SK-N-SH (cell line): ENCODE data around the gene PRKCQ. TPM values are rescaled to one million over a fixed set of nuclear protein-coding genes. Genes with fewer than 3 reads are reported as not detected.

Experiments used
- CTCF ChIA-PET: fragments of 300-600, 350-600 bp; formaldehyde crosslinking; extraction: SDS; loops from one replicate; lab custom pipeline; 2021; lab: Yijun Ruan, JAX
- POLR2A ChIA-PET: fragments of 350-600 bp; sonication (Branson Sonifier 250); formaldehyde crosslinking; extraction: SDS; loops from one replicate; lab custom pipeline; 2020; ENCODE audit warnings: antibody characterized with exemption, inconsistent platforms; lab: Yijun Ruan, JAX
- DNase-seq: peaks from one replicate; pipeline ENCODE4 v3.0.0; 2012
- H2AFZ ChIP-seq: fragments of 200-600 bp; sonication (generic); 2 replicates; pipeline ENCODE4 v1.8.1; 2016; ENCODE audit warnings: antibody characterized with exemption, mild to moderate bottlenecking, low read depth
- H3F3A ChIP-seq: fragments of 200-600 bp; sonication (generic); replicated peaks from 2 replicates; pipeline ENCODE3; 2016; ENCODE audit warnings: antibody characterized with exemption, mild to moderate bottlenecking; ENCODE audit not compliant: insufficient read depth
- H3K27ac ChIP-seq, 2 experiments: fragments of 200-500 bp in 1 of 2; fragments of 200-600 bp in 1 of 2; sonication (Bioruptor generic) in 1 of 2; sonication (generic), shearing (Covaris generic) in 1 of 2; 2 replicates each; pipeline versions ENCODE4 v1.5.1 to v1.6.1; 2014 to 2016; ENCODE audit warnings: low read depth in 2 of 2, inconsistent platforms in 1 of 2, low read length in 1 of 2, mild to moderate bottlenecking in 1 of 2, mixed read lengths in 1 of 2
- H3K27me3 ChIP-seq: fragments of 200-600 bp; sonication (generic), shearing (Covaris generic); 2 replicates; pipeline ENCODE4 v1.6.1; 2016; ENCODE audit warnings: mixed run types; ENCODE audit not compliant: insufficient read depth
- H3K36me3 ChIP-seq, 2 experiments: fragments of 200-500 bp in 1 of 2; fragments of 200-600 bp in 1 of 2; sonication (Bioruptor generic) in 1 of 2; sonication (generic) in 1 of 2; replicated peaks in 1 of 2; 2 replicates each; pipeline versions ENCODE3 to v1.5.1; 2014 to 2016; ENCODE audit warnings: low read length in 1 of 2, mild to moderate bottlenecking in 1 of 2; ENCODE audit not compliant: insufficient read depth in 2 of 2, control insufficient read depth in 1 of 2
- H3K4me1 ChIP-seq, 2 experiments: fragments of 200-500 bp in 1 of 2; fragments of 200-600 bp in 1 of 2; sonication (Bioruptor generic) in 1 of 2; sonication (generic), shearing (Covaris generic) in 1 of 2; 2 replicates each; pipeline versions ENCODE4 v1.5.1 to v1.6.1; 2014 to 2016; ENCODE audit warnings: low read depth in 1 of 2, low read length in 1 of 2, mixed run types in 1 of 2; ENCODE audit not compliant: insufficient read depth in 2 of 2, control insufficient read depth in 1 of 2
- H3K4me2 ChIP-seq: fragments of 200-600 bp; sonication (generic), shearing (Covaris generic); 2 replicates; pipeline ENCODE4 v1.6.1; 2017; ENCODE audit warnings: mixed run types
- H3K4me3 ChIP-seq, 2 experiments: fragments of 200-500 bp in 1 of 2; fragments of 200-600 bp in 1 of 2; sonication (Bioruptor generic) in 1 of 2; sonication (generic), shearing (Covaris generic) in 1 of 2; 2 replicates each; pipeline versions ENCODE4 v1.5.1 to v1.8.1; 2014 to 2016; ENCODE audit warnings: low read depth in 2 of 2, inconsistent platforms in 1 of 2, low read length in 1 of 2, mild to moderate bottlenecking in 1 of 2, mixed read lengths in 1 of 2, moderate library complexity in 1 of 2
- H3K79me2 ChIP-seq: fragments of 200-600 bp; sonication (generic); 2 replicates; pipeline ENCODE4 v1.8.1; 2017; ENCODE audit warnings: mild to moderate bottlenecking; ENCODE audit not compliant: insufficient read depth
- H3K9ac ChIP-seq: fragments of 200-600 bp; sonication (generic); 2 replicates; pipeline ENCODE4 v1.6.1; 2017; ENCODE audit warnings: mixed run types
- H3K9me2 ChIP-seq: fragments of 200-600 bp; sonication (generic); 2 replicates; pipeline ENCODE4 v1.6.1; 2017; ENCODE audit warnings: mixed run types
- H3K9me3 ChIP-seq: fragments of 200-600 bp; sonication (generic); 2 replicates; pipeline ENCODE4 v1.6.1; 2017; ENCODE audit warnings: mixed run types, mild to moderate bottlenecking, moderate library complexity
- H4K20me1 ChIP-seq: fragments of 200-600 bp; sonication (generic); 2 replicates; pipeline ENCODE4 v1.6.1; 2017; ENCODE audit warnings: mild to moderate bottlenecking, mixed run types; ENCODE audit not compliant: insufficient read depth
- CHD2 ChIP-seq: fragments of 150-350 bp; IDR thresholded peaks from 2 replicates; pipeline ENCODE4 v1.6.1; 2018; ENCODE audit warnings: low read length; ENCODE audit not compliant: partially characterized antibody
- ELF1 ChIP-seq: IDR thresholded peaks from 2 replicates; pipeline ENCODE4 v1.4.0; 2012
- FOSL2 ChIP-seq: IDR thresholded peaks from 2 replicates; pipeline ENCODE4 v1.4.0; 2012; ENCODE audit warnings: low read depth, mild to moderate bottlenecking, moderate library complexity, borderline replicate concordance
- FOXJ3 ChIP-seq: sonication (generic); formaldehyde crosslinking; IDR thresholded peaks from 2 replicates; pipeline ENCODE4 v1.5.1; 2020; ENCODE audit warnings: mild to moderate bottlenecking, missing genetic modification reagents
- FOXM1 ChIP-seq: IDR thresholded peaks from 2 replicates; pipeline ENCODE4 v1.4.0; 2012; ENCODE audit warnings: low read depth, mild to moderate bottlenecking
- GATA2 ChIP-seq: sonication (generic); formaldehyde crosslinking; IDR thresholded peaks from 2 replicates; pipeline ENCODE4 v1.5.0; 2020; ENCODE audit warnings: mild to moderate bottlenecking, missing genetic modification reagents
- JUND ChIP-seq: IDR thresholded peaks from 2 replicates; pipeline ENCODE4 v1.4.0; 2012
- MXI1 ChIP-seq: IDR thresholded peaks from 2 replicates; pipeline ENCODE4 v1.6.1; 2012; ENCODE audit warnings: mild to moderate bottlenecking, low read depth, low read length, improper control_type of control experiment
- POLR2AphosphoS5 ChIP-seq: IDR thresholded peaks from 2 replicates; pipeline ENCODE4 v1.6.1; 2012; ENCODE audit warnings: low read depth, low read length
- RCOR1 ChIP-seq: fragments of 150-350 bp; IDR thresholded peaks from 2 replicates; pipeline ENCODE4 v1.6.1; 2017; ENCODE audit warnings: antibody characterized with exemption, low read length
- TAF1 ChIP-seq: IDR thresholded peaks from 2 replicates; pipeline ENCODE4 v1.6.1; 2012; ENCODE audit warnings: low read depth, mild to moderate bottlenecking, low read length, moderate library complexity, borderline replicate concordance
- TCF12 ChIP-seq: IDR thresholded peaks from 2 replicates; pipeline ENCODE4 v1.4.0; 2012
- TEAD4 ChIP-seq: IDR thresholded peaks from 2 replicates; pipeline ENCODE4 v1.4.0; 2012; ENCODE audit warnings: mild to moderate bottlenecking, borderline replicate concordance; ENCODE audit not compliant: insufficient read depth
- WGBS: methylation state at CpG from one replicate; pipeline ENCODE4 v1.1.6; 2017; ENCODE audit warnings: low lambda C conversion rate; 5-methylcytosine and 5-hydroxymethylcytosine counted together
- polyA plus RNA-seq, 3 experiments: library from polyadenylated mRNA; depleted of rRNA; stranded (reverse); fragments of >200 nt; gene quantifications; 2 replicates each; pipeline ENCODE4 v1.2.3, GENCODE V29; 2012
- TF ChIP-seq, protein P1 (sequence below): IDR thresholded peaks from 2 replicates; pipeline ENCODE4 v1.4.0; 2012; ENCODE audit warnings: low read depth
- TF ChIP-seq, protein P2 (sequence below): IDR thresholded peaks from 2 replicates; pipeline ENCODE4 v1.6.1; 2012; ENCODE audit warnings: mild to moderate bottlenecking, low read depth, low read length, moderate library complexity
- TF ChIP-seq, protein P3 (sequence below): IDR thresholded peaks from 2 replicates; pipeline ENCODE4 v1.4.0; 2012; ENCODE audit warnings: low read depth, borderline replicate concordance
- TF ChIP-seq, protein P4 (sequence below): IDR thresholded peaks from 2 replicates; pipeline ENCODE4 v1.4.0; 2012; ENCODE audit warnings: low read depth, borderline replicate concordance

PRKCQ gene
- polyA plus RNA-seq, 1 of the 3 experiments (the other 2 are of a cell fraction), result 0.18 TPM

DNA sequence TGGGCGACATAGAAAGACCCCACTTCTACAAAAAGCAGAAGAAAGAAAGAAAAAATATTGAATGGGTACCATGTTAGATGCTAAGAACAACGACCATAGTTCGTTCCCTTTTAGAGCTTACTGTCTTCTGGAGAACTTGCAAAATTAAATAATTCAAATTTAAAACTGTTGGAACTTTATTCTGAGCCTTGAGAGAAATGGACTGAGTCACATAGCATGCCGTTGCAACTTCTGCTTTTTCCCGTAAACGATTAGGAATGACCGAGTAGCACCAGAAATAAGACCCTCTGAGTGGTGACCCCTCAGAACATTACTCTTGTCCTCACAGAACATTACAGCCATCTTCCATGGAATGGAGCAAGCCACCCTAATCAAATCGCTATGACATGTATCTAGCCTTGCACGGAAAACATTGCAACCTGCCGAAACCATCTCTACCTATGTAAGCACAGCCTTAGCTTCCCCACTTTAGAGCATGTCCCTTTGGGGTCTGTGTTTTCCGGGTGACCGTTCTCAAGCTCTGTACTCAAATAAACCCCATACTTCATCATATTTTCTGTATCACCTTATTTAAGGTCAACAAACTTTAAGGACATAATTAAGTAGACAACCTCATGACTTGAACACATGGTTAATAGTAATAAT, 179.1 kb downstream of the PRKCQ start (continued):
- TF ChIP-seq JUND (no peak), FOSL2 (no peak), RCOR1 (no peak)
- TF ChIP-seq, protein P1, sequence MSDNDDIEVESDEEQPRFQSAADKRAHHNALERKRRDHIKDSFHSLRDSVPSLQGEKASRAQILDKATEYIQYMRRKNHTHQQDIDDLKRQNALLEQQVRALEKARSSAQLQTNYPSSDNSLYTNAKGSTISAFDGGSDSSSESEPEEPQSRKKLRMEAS, result no peak
- TF ChIP-seq, all 33 proteins: peak for 0

DNA sequence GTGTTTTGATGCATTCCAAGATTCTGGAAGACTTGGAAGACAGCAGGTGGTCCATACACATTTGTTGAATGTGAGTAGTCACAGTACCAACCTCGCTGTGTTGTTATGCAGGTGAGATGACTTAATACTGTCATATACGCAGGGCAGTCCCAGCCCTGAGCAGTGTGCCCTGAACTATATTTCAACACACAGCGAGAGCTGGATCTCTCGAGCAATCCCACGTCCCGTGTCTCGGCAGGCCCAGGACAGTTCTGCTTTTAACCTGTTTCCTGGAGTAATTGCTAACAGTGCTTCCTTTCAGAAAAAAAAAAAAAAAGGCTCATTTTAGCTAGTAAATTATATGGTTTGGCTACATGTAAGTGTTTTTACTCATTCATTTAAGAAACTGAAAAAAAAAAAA, 179.7 kb downstream of the PRKCQ start:
- Histone ChIP-seq H3K27me3 (no peaks in the 10 kb centered on the region), H2AFZ (no peak overlapping the region), H3K79me2 (no peaks in the 10 kb centered on the region), H3K9ac (no peak overlapping the region), H3F3A (peaks cover 8% of the 10 kb centered on the region), H3K36me3 (no peaks in the 10 kb centered on the region), H3K9me2 (no peaks in the 10 kb centered on the region), H3K9me3 (no peaks in the 10 kb centered on the region), H3K4me3 (no peak overlapping the region), H3K4me2 (no peak overlapping the region), H3K27ac (no peak overlapping the region), H4K20me1 (no peaks in the 10 kb centered on the region), H3K4me1 (peaks cover 0 to 5% of the 10 kb centered on the region in 2 experiments; a peak in 1 of 4 replicates)
- TF ChIP-seq FOXM1, result no peak
- TF ChIP-seq GATA2 (CRISPR knock-in tag), result no peak
- TF ChIP-seq FOXJ3 (CRISPR knock-in tag), result no peak
- TF ChIP-seq, protein P2, sequence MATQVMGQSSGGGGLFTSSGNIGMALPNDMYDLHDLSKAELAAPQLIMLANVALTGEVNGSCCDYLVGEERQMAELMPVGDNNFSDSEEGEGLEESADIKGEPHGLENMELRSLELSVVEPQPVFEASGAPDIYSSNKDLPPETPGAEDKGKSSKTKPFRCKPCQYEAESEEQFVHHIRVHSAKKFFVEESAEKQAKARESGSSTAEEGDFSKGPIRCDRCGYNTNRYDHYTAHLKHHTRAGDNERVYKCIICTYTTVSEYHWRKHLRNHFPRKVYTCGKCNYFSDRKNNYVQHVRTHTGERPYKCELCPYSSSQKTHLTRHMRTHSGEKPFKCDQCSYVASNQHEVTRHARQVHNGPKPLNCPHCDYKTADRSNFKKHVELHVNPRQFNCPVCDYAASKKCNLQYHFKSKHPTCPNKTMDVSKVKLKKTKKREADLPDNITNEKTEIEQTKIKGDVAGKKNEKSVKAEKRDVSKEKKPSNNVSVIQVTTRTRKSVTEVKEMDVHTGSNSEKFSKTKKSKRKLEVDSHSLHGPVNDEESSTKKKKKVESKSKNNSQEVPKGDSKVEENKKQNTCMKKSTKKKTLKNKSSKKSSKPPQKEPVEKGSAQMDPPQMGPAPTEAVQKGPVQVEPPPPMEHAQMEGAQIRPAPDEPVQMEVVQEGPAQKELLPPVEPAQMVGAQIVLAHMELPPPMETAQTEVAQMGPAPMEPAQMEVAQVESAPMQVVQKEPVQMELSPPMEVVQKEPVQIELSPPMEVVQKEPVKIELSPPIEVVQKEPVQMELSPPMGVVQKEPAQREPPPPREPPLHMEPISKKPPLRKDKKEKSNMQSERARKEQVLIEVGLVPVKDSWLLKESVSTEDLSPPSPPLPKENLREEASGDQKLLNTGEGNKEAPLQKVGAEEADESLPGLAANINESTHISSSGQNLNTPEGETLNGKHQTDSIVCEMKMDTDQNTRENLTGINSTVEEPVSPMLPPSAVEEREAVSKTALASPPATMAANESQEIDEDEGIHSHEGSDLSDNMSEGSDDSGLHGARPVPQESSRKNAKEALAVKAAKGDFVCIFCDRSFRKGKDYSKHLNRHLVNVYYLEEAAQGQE, result no peak
- no peak for TF ChIP-seq CHD2
- TF ChIP-seq TAF1, result no peak
- TF ChIP-seq FOSL2, result no peak
- TF ChIP-seq POLR2AphosphoS5, result no peak
- ChIA-PET POLR2A (interaction anchor here (2.7 kb wide), 1 partner anchor 199 kb away, joined by 29 read pairs; the partner anchor contains the start of gene PFKFB3), CTCF (interaction anchor here (1.4 to 4.5 kb wide), 4 partner anchors 200 to 386 kb away, joined by 3 to 159 read pairs (median 39); partner anchors contain the start of gene PFKFB3)
- no peak for DNase-seq
- WGBS, result 95% methylated on average over 7 of the region's 7 CpGs

DNA sequence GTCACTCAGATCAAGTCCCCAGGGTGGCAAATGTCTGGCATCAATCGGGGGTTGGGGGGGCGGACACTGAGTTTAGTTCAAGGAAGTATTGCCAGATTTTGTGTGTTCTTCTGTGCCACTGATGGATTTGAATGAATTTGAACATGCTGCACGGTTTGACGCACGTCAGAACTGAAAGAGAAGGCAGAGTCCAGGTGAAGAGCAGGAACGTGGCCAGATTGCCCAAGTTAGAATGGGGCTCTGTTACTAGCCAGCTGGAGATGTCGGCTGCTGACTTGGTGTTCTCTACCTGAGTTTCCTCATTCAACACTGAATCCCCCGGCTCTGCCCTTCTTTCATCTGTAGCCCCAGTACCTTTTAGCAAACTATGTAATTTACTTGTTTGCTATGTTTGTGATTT, 180.2 kb downstream of the PRKCQ start:
- Histone ChIP-seq H3F3A (peaks cover 8% of the 10 kb centered on the region), H3K9me3 (no peaks in the 10 kb centered on the region), H3K27me3 (no peaks in the 10 kb centered on the region), H3K36me3 (no peaks in the 10 kb centered on the region), H3K4me3 (no peak overlapping the region)
- POLR2A ChIA-PET, result interaction anchor here (2.7 kb wide), 1 partner anchor 198 kb away, joined by 29 read pairs; the partner anchor contains the start of gene PFKFB3
- TF ChIP-seq POLR2AphosphoS5 (no peak), FOXJ3 (CRISPR knock-in tag) (no peak), JUND (no peak), FOSL2 (no peak), MXI1 (no peak), CHD2 (no peak), RCOR1 (no peak), ELF1 (no peak), TEAD4 (no peak), TCF12 (no peak)
- TF ChIP-seq, protein P1, result no peak
- TF ChIP-seq, protein P3, sequence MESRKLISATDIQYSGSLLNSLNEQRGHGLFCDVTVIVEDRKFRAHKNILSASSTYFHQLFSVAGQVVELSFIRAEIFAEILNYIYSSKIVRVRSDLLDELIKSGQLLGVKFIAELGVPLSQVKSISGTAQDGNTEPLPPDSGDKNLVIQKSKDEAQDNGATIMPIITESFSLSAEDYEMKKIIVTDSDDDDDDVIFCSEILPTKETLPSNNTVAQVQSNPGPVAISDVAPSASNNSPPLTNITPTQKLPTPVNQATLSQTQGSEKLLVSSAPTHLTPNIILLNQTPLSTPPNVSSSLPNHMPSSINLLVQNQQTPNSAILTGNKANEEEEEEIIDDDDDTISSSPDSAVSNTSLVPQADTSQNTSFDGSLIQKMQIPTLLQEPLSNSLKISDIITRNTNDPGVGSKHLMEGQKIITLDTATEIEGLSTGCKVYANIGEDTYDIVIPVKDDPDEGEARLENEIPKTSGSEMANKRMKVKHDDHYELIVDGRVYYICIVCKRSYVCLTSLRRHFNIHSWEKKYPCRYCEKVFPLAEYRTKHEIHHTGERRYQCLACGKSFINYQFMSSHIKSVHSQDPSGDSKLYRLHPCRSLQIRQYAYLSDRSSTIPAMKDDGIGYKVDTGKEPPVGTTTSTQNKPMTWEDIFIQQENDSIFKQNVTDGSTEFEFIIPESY, result no peak
- TF ChIP-seq, protein P4, sequence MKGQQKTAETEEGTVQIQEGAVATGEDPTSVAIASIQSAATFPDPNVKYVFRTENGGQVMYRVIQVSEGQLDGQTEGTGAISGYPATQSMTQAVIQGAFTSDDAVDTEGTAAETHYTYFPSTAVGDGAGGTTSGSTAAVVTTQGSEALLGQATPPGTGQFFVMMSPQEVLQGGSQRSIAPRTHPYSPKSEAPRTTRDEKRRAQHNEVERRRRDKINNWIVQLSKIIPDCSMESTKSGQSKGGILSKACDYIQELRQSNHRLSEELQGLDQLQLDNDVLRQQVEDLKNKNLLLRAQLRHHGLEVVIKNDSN, result no peak
- TF ChIP-seq, all 33 proteins: peak for 0
- H3K27ac ChIP-seq, result no peak overlapping the region
- peaks cover 0 to 5% of the 10 kb centered on the region in 2 experiments; a peak in 1 of 4 replicates for H3K4me1 ChIP-seq
- H3K9ac ChIP-seq, result no peak overlapping the region
- no peaks in the 10 kb centered on the region for H3K9me2 ChIP-seq
- no peak for DNase-seq
- CTCF ChIA-PET, result interaction anchor here (0.8 to 4.5 kb wide), 4 partner anchors 17 to 386 kb away, joined by 3 to 159 read pairs (median 3); partner anchors contain the start of gene PFKFB3
- WGBS, result 87% methylated on average over 8 of the region's 8 CpGs
- no peaks in the 10 kb centered on the region for H3K79me2 ChIP-seq
- H3K4me2 ChIP-seq, result no peak overlapping the region
- no peaks in the 10 kb centered on the region for H4K20me1 ChIP-seq
- H2AFZ ChIP-seq, result no peak overlapping the region
